Upper lobe of left lung (tissue), 6 donors: Measurements from ENCODE around the gene EHD3. TPM values are rescaled to one million over a fixed set of nuclear protein-coding genes. Genes with fewer than 3 reads are reported as not detected.

Experiments
- ATAC-seq, 2 donors: fragments of 200-7000 bp; cut with Tn5 transposase; one replicate each; pipeline ENCODE4 v1.9.1; 2022; ENCODE audit warnings: mild to moderate bottlenecking in 2 of 2, moderate library complexity in 2 of 2; ENCODE audit not compliant: low FRiP score in 2 of 2
- DNase-seq, 2 donors: peaks; one replicate each; pipeline ENCODE4 v3.0.0-alpha.2; 2019 to 2020
- H3K27ac ChIP-seq, 4 donors: fragments of 200-600 bp; sonication (generic); one replicate each; pipeline ENCODE4 v1.5.1; 2016 to 2019
- H3K27me3 ChIP-seq, 4 donors: fragments of 200-600 bp; sonication (generic); one replicate each; pipeline ENCODE4 v1.5.1; 2017 to 2019
- H3K36me3 ChIP-seq, 4 donors: fragments of 200-600 bp; sonication (generic); one replicate each; pipeline ENCODE4 v1.5.1; 2016 to 2019
- H3K4me1 ChIP-seq, 4 donors: fragments of 200-600 bp; sonication (generic); one replicate each; pipeline ENCODE4 v1.5.1; 2018 to 2019
- H3K4me3 ChIP-seq, 4 donors: fragments of 200-600 bp; sonication (generic); one replicate each; pipeline ENCODE4 v1.5.1; 2017 to 2019; ENCODE audit warnings: mild to moderate bottlenecking in 2 of 4, moderate library complexity in 1 of 4
- H3K9me3 ChIP-seq, 4 donors: fragments of 200-600 bp; sonication (generic); one replicate each; pipeline ENCODE4 v1.5.1; 2018 to 2019
- CTCF ChIP-seq, 6 experiments: fragments of 450-650 bp in 4 of 6; fragments of 200-600 bp in 2 of 6; sonication (generic) in 2 of 6; IDR thresholded peaks; one replicate each; pipeline ENCODE4 v1.5.1; 2016 to 2019; ENCODE audit warnings: antibody characterized with exemption in 6 of 6
- EP300 ChIP-seq, 4 donors: sonication (generic); formaldehyde crosslinking; IDR thresholded peaks; one replicate each; pipeline ENCODE4 v1.5.1; 2017; ENCODE audit warnings: antibody characterized with exemption in 4 of 4, control low read depth in 2 of 4
- POLR2A ChIP-seq, 4 donors: fragments of 450-650 bp; IDR thresholded peaks; one replicate each; pipeline ENCODE4 v1.5.1; 2016 to 2017; ENCODE audit warnings: antibody characterized with exemption in 4 of 4, mild to moderate bottlenecking in 2 of 4
- POLR2AphosphoS5 ChIP-seq, 2 donors: sonication (generic); formaldehyde crosslinking; IDR thresholded peaks; one replicate each; pipeline ENCODE4 v1.5.1; 2017; ENCODE audit warnings: antibody characterized with exemption in 2 of 2
- WGBS, 2 donors: methylation state at CpG; one replicate each; pipeline ENCODE4 v1.1.5; 2017 to 2018; 5-methylcytosine and 5-hydroxymethylcytosine counted together
- total RNA-seq, 6 donors: library from RNA; depleted of rRNA in 4 of 6; stranded (reverse); fragments of >200 nt in 4 of 6; gene quantifications; one replicate each; pipeline versions ENCODE4 v1.1.0 to v1.2.1, GENCODE V29; 2016 to 2021
- donor health status: DM: no; HTN: no; CAD: no; lungs with moderate emphysema.
- donor health status: DM: no; HTN: yes; CAD: no; lungs with severe emphysema.

EHD3 gene
- total RNA-seq, 6 donors from 2014 or later, result 3.7 to 12.5 (median 7.3) TPM

- Histone ChIP-seq H3K36me3 (peaks cover 0 to 9% (median 0%) of the 10 kb centered on the region in 4 donors), H3K4me1 (peaks cover 0 to 19% (median 3%) of the 10 kb centered on the region in 4 donors), H3K27me3 (no peaks in the 10 kb centered on the region), H3K4me3 (no peak overlapping the region), H3K9me3 (no peaks in the 10 kb centered on the region), H3K27ac (no peak overlapping the region)
- TF ChIP-seq POLR2A (IDR thresholded peaks at IDR 0.05) (no peak), EP300 (IDR thresholded peaks at IDR 0.05) (no peak), POLR2AphosphoS5 (IDR thresholded peaks at IDR 0.05) (no peak), CTCF (IDR thresholded peaks at IDR 0.05) (no peak)
- no peak for ATAC-seq
- no peak for DNase-seq
- whole genome bisulfite sequencing, 2 donors, result 88 to 89% methylated on average over 6 to 10 of the region's 10 CpGs
These were observed 7.8 kb downstream of the EHD3 start for GRCh38 chr2:31241625-31242270.

GRCh38 chr2:31243053-31243452 is 9.1 kb downstream of the EHD3 start:
- ATAC-seq, result no peak
- Histone ChIP-seq H3K4me1 (peaks cover 0 to 19% (median 3%) of the 10 kb centered on the region in 4 donors), H3K27me3 (no peaks in the 10 kb centered on the region), H3K27ac (no peak overlapping the region), H3K4me3 (no peak overlapping the region), H3K9me3 (no peaks in the 10 kb centered on the region), H3K36me3 (peaks cover 0 to 9% (median 0%) of the 10 kb centered on the region in 4 donors)
- TF ChIP-seq POLR2AphosphoS5 (IDR thresholded peaks at IDR 0.05), result no peak
- no peak for TF ChIP-seq CTCF (IDR thresholded peaks at IDR 0.05)
- TF ChIP-seq POLR2A (IDR thresholded peaks at IDR 0.05), result no peak
- TF ChIP-seq EP300 (IDR thresholded peaks at IDR 0.05), result no peak
- 86 to 94% methylated on average over 5 of the region's 5 CpGs for WGBS, 2 donors
- no peak for DNase-seq

- H3K27ac ChIP-seq, result no peak overlapping the region
- H3K36me3 ChIP-seq, result peaks cover 0 to 19% (median 0%) of the 10 kb centered on the region in 4 donors
- no peaks in the 10 kb centered on the region for H3K9me3 ChIP-seq
- no peaks in the 10 kb centered on the region for H3K27me3 ChIP-seq
- TF ChIP-seq CTCF (IDR thresholded peaks at IDR 0.05), result no peak
- peaks cover 0 to 8% (median 2%) of the 10 kb centered on the region in 4 donors for H3K4me1 ChIP-seq
- 91 to 93% methylated on average over 8 to 10 of the region's 10 CpGs for WGBS, 2 donors
- DNase-seq, result no peak
- ATAC-seq, result no peak
- no peak overlapping the region for H3K4me3 ChIP-seq
These were observed 10.1 kb downstream of the EHD3 start for GRCh38 chr2:31244101-31244500.

GRCh38 chr2:31246184-31246852 is 12.4 kb downstream of the EHD3 start:
- no peak for TF ChIP-seq POLR2AphosphoS5 (IDR thresholded peaks at IDR 0.05)
- no peak for TF ChIP-seq POLR2A (IDR thresholded peaks at IDR 0.05)
- TF ChIP-seq CTCF (IDR thresholded peaks at IDR 0.05), result no peak
- no peak for TF ChIP-seq EP300 (IDR thresholded peaks at IDR 0.05)
- Histone ChIP-seq H3K9me3 (no peaks in the 10 kb centered on the region), H3K27ac (no peak overlapping the region), H3K4me3 (no peak overlapping the region), H3K4me1 (peaks cover 0 to 5% (median 0%) of the 10 kb centered on the region in 4 donors), H3K36me3 (peaks cover 0 to 30% (median 0%) of the 10 kb centered on the region in 4 donors), H3K27me3 (no peaks in the 10 kb centered on the region)
- ATAC-seq (no peak), DNase-seq (no peak)
- WGBS, 2 donors, result 91 to 95% methylated on average over 3 of the region's 3 CpGs
